Fibroblast of lung (primary cell): ENCODE results near the gene LRRIQ1. TPM values are rescaled to one million over a fixed set of nuclear protein-coding genes. Genes with fewer than 3 reads are reported as not detected.

ENCODE experiments used
- DNase-seq, 2 donors: peaks; one replicate each; pipeline versions ENCODE4 v3.0.0 to v3.0.0-alpha.2; 2010; ENCODE audit warnings: low read depth in 2 of 2
- H2AFZ ChIP-seq: 2 replicates; pipeline ENCODE4 v1.5.1; 2012; ENCODE audit warnings: low read length, control low read depth, inconsistent platforms
- H3K27ac ChIP-seq: 2 replicates; pipeline ENCODE4 v1.5.1; 2011; ENCODE audit warnings: low read length, control low read depth; ENCODE audit not compliant: insufficient read depth
- H3K27me3 ChIP-seq: 2 replicates; pipeline ENCODE4 v1.5.1; 2011; ENCODE audit warnings: mild to moderate bottlenecking, low read length; ENCODE audit not compliant: control insufficient read depth, insufficient read depth
- H3K36me3 ChIP-seq: 2 replicates; pipeline ENCODE4 v1.5.1; 2011; ENCODE audit warnings: low read length; ENCODE audit not compliant: control insufficient read depth, insufficient read depth
- H3K4me1 ChIP-seq: 2 replicates; pipeline ENCODE4 v1.5.1; 2011; ENCODE audit warnings: low read length; ENCODE audit not compliant: control insufficient read depth, insufficient read depth; ENCODE audit errors: extremely low read depth
- H3K4me2 ChIP-seq: 2 replicates; pipeline ENCODE4 v1.5.1; 2011; ENCODE audit warnings: low read length, control low read depth; ENCODE audit not compliant: insufficient read depth; ENCODE audit errors: extremely low read depth
- H3K4me3 ChIP-seq, 4 experiments: fragments of 200-600 bp in 1 of 4; sonication (generic) in 1 of 4; replicated peaks in 1 of 4; 2 replicates each; pipeline ENCODE4 v1.5.1; 2011 to 2016; ENCODE audit warnings: low read length in 4 of 4, low read depth in 3 of 4, mild to moderate bottlenecking in 3 of 4, control low read depth in 2 of 4, inconsistent platforms in 1 of 4, mixed read lengths in 1 of 4; ENCODE audit not compliant: insufficient read depth in 1 of 4; ENCODE audit errors: control extremely low read depth in 1 of 4
- H3K79me2 ChIP-seq: 2 replicates; pipeline ENCODE4 v1.5.1; 2012; ENCODE audit warnings: mild to moderate bottlenecking, low read length, inconsistent platforms; ENCODE audit not compliant: control insufficient read depth, insufficient read depth
- H3K9ac ChIP-seq: 2 replicates; pipeline ENCODE4 v1.5.1; 2011; ENCODE audit warnings: mild to moderate bottlenecking, low read length, control low read depth; ENCODE audit not compliant: insufficient read depth
- H3K9me3 ChIP-seq: 2 replicates; pipeline ENCODE4 v1.5.1; 2012; ENCODE audit warnings: low read depth, low read length; ENCODE audit not compliant: control insufficient read depth, insufficient read depth
- H4K20me1 ChIP-seq: 2 replicates; pipeline ENCODE4 v1.5.1; 2011; ENCODE audit warnings: low read length; ENCODE audit not compliant: control insufficient read depth, insufficient read depth; ENCODE audit errors: extremely low read depth
- EZH2 ChIP-seq: IDR thresholded peaks from 2 replicates; pipeline ENCODE4 v1.5.1; 2012; ENCODE audit warnings: low read length, control low read depth, mild to moderate bottlenecking; ENCODE audit errors: missing control alignments
- polyA plus RNA-seq, 2 donors: library from polyadenylated mRNA; depleted of rRNA in 1 of 2; stranded (reverse) in 1 of 2; unstranded in 1 of 2; fragments of >200 nt; gene quantifications; 2 replicates each; pipeline ENCODE4 v1.2.1, GENCODE V29; 2011 to 2012; ENCODE audit warnings: missing spikeins in 1 of 2
- total RNA-seq: library from RNA; depleted of rRNA; stranded (reverse); fragments of >200 nt; gene quantifications from 2 replicates; pipeline ENCODE4 v1.2.1, GENCODE V29; 2014
- TF ChIP-seq, protein P1 (sequence below), 2 donors: IDR thresholded peaks in 1 of 2; conservative IDR thresholded peaks in 1 of 2; 1 replicate in 1 of 2; 2 replicates in 1 of 2; pipeline ENCODE4 v1.5.1; 2011 to 2012; ENCODE audit warnings: low read length in 2 of 2, control low read depth in 1 of 2, inconsistent platforms in 1 of 2, low read depth in 1 of 2, mild to moderate bottlenecking in 1 of 2

The LRRIQ1 gene
- total and polyA plus RNA-seq, 2 donors (not counting 1 experiment from before 2014, with no cell fraction given) = under 0.01 to 0.33 TPM

- TF ChIP-seq, protein P1, sequence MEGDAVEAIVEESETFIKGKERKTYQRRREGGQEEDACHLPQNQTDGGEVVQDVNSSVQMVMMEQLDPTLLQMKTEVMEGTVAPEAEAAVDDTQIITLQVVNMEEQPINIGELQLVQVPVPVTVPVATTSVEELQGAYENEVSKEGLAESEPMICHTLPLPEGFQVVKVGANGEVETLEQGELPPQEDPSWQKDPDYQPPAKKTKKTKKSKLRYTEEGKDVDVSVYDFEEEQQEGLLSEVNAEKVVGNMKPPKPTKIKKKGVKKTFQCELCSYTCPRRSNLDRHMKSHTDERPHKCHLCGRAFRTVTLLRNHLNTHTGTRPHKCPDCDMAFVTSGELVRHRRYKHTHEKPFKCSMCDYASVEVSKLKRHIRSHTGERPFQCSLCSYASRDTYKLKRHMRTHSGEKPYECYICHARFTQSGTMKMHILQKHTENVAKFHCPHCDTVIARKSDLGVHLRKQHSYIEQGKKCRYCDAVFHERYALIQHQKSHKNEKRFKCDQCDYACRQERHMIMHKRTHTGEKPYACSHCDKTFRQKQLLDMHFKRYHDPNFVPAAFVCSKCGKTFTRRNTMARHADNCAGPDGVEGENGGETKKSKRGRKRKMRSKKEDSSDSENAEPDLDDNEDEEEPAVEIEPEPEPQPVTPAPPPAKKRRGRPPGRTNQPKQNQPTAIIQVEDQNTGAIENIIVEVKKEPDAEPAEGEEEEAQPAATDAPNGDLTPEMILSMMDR (conservative IDR thresholded peaks at IDR 0.05 in 1 of 2, IDR thresholded peaks at IDR 0.05 in 1 of 2; ENCODE audit: low read depth in 1 of 2, low read length in 2 of 2) = no peak
- no peak for TF ChIP-seq EZH2
- peak in 1 of 2 donors; percentile 44 for DNase-seq
- no peak overlapping the region for H3K9ac ChIP-seq
- H2AFZ ChIP-seq = no peak overlapping the region
- no peaks in the 10 kb centered on the region for H3K36me3 ChIP-seq
- H3K27me3 ChIP-seq = no peaks in the 10 kb centered on the region
- no peak overlapping the region for H3K4me3 ChIP-seq
- H3K4me1 ChIP-seq = no peaks in the 10 kb centered on the region
- H3K4me2 ChIP-seq = no peak overlapping the region
- no peak overlapping the region for H3K27ac ChIP-seq
- H3K9me3 ChIP-seq = no peaks in the 10 kb centered on the region
- no peaks in the 10 kb centered on the region for H4K20me1 ChIP-seq
- no peaks in the 10 kb centered on the region for H3K79me2 ChIP-seq
Measured at GRCh38 chr12:85085066-85085465, 48.9 kb downstream of the LRRIQ1 start.

GRCh38 chr12:85089792-85090191, 53.6 kb downstream of the LRRIQ1 start:
- Histone ChIP-seq H3K27ac (no peak overlapping the region), H3K9me3 (no peaks in the 10 kb centered on the region), H3K27me3 (no peaks in the 10 kb centered on the region), H3K4me3 (no peak overlapping the region), H3K9ac (no peak overlapping the region), H3K4me1 (no peaks in the 10 kb centered on the region), H3K36me3 (no peaks in the 10 kb centered on the region), H2AFZ (no peak overlapping the region), H3K79me2 (no peaks in the 10 kb centered on the region), H3K4me2 (no peak overlapping the region), H4K20me1 (no peaks in the 10 kb centered on the region)
- DNase-seq = no peak
- TF ChIP-seq, protein P1 (conservative IDR thresholded peaks at IDR 0.05 in 1 of 2, IDR thresholded peaks at IDR 0.05 in 1 of 2; ENCODE audit: low read depth in 1 of 2, low read length in 2 of 2) = no peak
- TF ChIP-seq EZH2 = no peak

DNA sequence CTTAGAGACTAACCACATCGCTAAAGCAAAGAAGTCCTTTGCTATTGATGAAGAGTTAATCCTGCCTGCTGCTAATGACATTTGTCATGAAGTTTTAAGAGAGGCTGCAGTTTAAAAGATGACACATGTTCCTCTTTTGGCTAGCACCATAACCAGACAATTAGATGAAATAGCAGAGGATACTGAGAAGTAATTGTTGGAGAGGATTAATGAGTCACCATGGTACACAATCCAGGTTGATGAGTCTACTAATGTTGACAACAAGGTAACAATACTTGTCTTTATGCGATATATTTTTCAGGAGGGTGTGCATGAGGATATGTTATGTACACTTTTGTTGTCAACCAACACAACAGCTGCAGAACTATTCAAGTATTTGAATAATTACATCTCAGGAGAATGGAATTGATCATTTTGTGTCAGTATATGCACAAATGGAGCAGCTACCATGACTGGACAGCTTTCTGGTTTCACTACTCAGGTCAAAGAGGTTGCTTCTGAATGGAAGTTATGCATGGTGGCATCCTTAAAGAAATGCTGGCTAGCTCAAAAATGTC, 56.7 kb downstream of the LRRIQ1 start:
- no peaks in the 10 kb centered on the region for H3K27me3 ChIP-seq
- H3K79me2 ChIP-seq = no peaks in the 10 kb centered on the region
- H3K36me3 ChIP-seq = no peaks in the 10 kb centered on the region
- DNase-seq = peak in 1 of 2 donors; percentile 0
- H3K9ac ChIP-seq = no peak overlapping the region
- no peak overlapping the region for H3K4me2 ChIP-seq
- H3K27ac ChIP-seq = no peak overlapping the region
- H2AFZ ChIP-seq = no peak overlapping the region
- no peaks in the 10 kb centered on the region for H4K20me1 ChIP-seq
- no peak for TF ChIP-seq EZH2
- TF ChIP-seq, protein P1 (conservative IDR thresholded peaks at IDR 0.05 in 1 of 2, IDR thresholded peaks at IDR 0.05 in 1 of 2; ENCODE audit: low read depth in 1 of 2, low read length in 2 of 2) = no peak
- no peaks in the 10 kb centered on the region for H3K9me3 ChIP-seq
- no peaks in the 10 kb centered on the region for H3K4me1 ChIP-seq
- H3K4me3 ChIP-seq = no peak overlapping the region
